NCI-H1436 treated with DMSO at 0.1 percent for 48 hours (cell line): ENCODE measurements around the gene C1orf50.
"Not testable (repeated sequence)": the region's sequence is repeated elsewhere in the genome, so short reads cannot be mapped to it uniquely, and the experiment has no call there.

Experiments used
- DNase-seq: peaks from one replicate; lab custom pipeline; 2025; lab: John Stamatoyannopoulos, UW

Gene C1orf50

GRCh38 chr1:42801832-42802473 lies 34.9 kb downstream of the C1orf50 start:
- no peak for DNase-seq

DNA sequence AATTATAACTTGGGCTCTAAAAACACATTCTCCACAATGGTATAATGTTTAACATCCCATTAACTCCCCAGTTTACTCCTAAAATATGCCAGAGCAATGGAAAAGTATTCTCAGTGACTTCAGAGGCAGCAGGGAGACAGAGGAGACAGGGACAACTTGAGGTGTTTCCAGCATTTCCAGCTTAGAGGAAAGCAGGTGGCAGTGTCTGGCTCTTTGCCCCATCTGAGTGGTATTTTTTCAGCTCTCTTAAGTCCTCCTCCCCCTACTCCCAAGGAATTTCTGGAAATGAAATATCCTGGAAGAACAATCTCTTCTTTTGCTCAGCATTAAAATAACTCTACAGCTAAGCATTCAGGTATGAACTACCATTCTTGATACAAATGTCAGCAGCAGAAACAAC lies 39.1 kb downstream of the C1orf50 start:
- DNase-seq: no peak

DNA sequence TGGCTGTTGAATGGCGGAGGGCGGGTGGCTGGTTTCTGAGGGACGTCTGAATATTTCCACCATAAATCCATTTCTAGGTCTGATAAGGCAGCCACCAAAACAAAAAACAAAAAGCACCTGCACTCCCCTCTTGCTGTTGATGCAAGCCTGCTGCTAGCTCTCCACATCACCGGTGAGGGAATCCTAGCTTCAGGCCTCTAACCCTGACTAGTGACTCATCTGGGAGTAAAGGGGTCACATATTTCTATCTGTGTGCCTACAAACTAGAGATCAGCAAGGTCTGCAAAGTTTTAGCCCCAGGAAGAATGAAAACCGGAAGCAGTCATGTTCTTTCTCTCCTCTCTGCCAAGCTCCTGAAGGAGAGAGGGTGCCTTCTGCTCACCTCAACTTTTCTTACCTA lies 39.5 kb downstream of the C1orf50 start:
- no peak for DNase-seq

GRCh38 chr1:42807056-42807668 lies 40.1 kb downstream of the C1orf50 start:
- no peak for DNase-seq

DNA sequence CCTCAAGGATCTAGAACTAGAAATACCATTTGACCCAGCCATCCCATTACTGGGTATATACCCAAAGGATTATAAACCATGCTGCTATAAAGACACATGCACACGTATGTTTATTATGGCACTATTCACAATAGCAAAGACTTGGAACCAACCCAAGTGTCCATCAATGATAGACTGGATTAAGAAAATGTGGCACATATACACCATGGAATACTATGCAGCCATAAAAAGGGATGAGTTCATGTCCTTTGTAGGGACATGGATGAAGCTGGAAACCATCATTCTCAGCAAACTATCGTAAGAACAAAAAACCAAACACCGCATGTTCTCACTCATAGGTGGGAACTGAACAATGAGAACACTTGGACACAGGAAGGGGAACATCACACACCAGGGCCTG lies 47.8 kb downstream of the C1orf50 start:
- DNase-seq: not testable (repeated sequence)

DNA sequence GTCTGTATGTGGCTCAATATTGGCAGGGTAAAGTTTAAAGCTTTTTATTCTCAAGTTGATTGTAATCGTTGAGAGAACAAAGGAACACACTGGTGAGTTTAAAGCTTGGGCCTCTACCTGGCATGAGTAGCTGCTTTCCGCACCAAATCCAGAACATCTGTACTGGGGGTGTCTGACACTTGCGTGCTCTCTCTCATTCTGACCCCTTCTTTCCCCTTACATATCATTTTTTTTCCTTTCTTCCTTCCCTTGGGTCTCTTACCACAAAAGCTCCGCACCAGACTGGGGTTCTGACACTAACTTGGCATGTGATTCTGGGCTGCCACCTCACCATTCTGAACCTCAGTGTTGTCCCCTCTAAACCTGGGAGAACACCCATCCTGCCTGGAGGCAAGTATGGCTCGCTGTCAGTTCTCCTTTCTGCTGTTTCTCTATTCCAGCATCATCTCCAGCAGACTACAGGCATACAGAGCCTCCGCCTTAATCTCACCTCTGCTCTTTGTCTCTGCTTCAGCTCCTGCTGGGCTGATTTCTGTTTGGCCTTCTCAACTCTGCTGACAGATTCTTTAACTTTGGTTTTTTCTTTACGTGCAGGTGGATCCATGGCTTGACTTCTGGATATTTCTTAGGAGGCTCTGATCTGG lies 49.0 kb downstream of the C1orf50 start:
- DNase-seq: no peak

DNA sequence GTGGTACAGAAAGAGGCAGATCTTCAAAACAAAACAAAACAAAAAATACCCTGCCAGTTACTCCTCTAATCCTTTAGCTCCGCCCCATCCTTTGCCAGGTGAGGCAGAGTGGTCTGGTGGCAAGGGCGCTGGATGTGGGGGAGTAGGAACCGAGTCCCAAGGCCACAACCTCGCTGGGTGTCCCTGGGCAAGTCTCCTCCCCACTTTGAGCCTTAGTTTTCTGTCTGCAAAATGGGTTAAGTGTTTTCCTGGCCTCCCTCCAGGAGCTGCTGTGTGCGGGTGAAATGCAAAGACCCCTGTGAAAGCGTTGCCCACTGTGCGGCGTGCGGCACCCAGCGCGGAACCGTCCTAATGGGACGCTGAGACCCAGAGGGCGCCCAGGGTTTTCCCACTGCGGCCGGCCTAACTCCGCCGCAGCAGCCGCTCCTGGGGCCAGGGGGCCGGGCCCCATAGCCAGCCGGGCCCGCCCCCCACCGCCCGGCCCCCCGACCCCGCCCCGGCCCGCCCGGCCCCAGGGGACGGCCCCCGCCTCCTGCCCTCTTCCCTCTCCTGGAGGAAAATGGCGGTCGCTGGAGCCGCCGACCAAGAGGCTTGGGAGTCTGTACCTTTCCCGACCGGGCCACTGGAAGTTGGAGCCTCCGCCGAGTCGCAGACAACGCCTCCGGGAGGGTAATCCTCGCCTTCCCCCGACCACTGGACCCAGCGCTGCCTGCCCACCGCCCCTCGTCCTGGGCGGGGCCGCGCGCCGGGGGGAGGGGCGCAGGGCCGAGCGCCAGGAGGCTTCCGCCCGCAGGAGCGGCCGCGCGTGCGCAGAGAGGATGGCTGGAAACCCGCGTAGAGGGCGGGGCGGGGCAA lies 49.8 kb downstream of the C1orf50 start, which contains the start of the genes ERMAP and SVBP:
Gene ERMAP, plus strand, starts transcription at position 538 of the 855 bp plus-strand sequence. CDS start 13,327 bp downstream, outside the sequence.
Gene SVBP, minus strand, starts transcription at position 813 of the 855 bp plus-strand sequence. CDS start 853 bp downstream, outside the sequence.
- DNase-seq: no peak

GRCh38 chr1:42817440-42817767 lies 50.4 kb downstream of the C1orf50 start:
- no peak for DNase-seq

DNA sequence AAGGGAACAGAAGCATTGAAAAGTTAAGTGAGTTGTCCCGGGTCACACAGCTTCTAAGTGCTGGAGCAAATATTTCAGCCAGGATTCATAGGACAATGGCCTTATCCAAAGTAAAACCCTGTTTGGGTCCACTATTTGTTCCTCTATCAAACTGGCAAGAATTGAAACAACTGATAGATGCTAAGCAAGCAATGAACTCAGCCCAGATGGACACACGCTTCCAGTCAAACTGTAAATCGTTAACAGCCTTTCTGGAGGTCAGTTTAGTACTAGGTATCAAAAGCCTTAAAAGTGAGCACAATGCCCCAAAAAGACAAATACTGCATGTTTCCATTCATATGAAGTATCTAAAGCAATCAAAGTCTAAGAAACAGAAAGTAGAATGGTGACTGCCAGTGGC lies 50.9 kb downstream of the C1orf50 start:
- DNase-seq: no peak

DNA sequence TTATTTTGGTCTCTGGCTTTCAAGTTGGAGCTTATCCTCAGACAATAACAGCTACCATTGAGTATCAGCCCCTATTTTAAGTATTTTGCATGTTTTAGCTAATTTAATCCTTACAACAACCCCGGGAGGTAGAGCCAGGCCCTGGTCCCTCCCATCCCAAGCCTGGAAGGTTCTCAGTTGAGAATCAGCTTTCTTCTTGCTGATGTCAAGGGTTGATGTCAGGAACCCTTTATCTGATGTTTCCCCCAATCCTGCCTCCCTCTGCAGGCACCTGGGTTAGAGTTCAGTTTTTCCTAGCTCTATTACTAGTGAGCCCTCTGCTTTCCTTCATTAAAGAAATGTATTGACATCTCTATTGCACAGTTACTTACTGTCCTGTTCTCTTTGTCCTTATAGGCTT lies 53.8 kb downstream of the C1orf50 start:
- DNase-seq: no peak

GRCh38 chr1:42821690-42822089 lies 54.6 kb downstream of the C1orf50 start:
- DNase-seq: no peak

- DNase-seq: no peak
These were observed 55.8 kb downstream of the C1orf50 start for GRCh38 chr1:42822800-42823392.

GRCh38 chr1:42824481-42825035 lies 57.5 kb downstream of the C1orf50 start:
- no peak for DNase-seq

DNA sequence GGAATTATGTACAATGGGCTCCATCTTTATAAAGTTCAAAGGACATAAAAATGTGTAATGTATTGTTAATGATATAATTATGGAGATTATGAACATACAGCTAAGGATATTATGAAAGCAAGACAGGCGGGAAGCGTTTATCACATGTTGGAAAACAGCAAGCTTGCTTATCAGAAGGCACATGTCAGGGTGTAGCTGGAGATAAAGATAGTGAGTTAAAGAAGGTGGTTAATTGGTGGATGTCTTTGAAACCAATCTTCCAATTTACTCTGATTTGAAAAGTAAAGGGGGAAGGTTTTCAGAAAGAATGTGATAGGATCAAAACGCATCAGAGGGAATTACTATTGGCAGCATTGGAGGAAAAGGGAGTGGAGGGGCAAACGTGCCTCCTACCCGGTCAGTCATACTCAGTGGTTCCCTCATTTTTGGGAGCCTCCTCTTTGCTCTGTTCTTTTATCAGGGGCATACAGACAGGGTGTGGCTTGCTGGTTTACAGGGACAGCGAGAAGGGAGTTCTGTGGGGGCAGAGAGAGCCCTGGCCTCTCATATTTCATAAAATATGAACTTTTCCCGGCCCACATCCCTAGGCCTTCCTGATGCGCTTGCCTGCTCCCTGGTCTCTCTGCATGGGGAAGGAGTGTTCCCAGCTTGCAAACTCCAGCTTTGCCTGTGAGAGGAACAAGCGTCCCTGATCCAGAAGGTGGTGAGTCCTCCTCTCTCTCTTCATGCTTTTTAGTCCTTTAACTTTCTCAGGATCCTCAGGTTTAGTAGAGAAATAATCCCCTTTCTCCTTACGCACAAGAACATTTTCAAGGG lies 58.2 kb downstream of the C1orf50 start:
- no peak for DNase-seq
